ENCODE results near the gene WDR81.

GRCh38 chr17:1731194-1731506 lies 6.6 kb downstream of the WDR81 start:
- TF ChIP-seq POLR2A (IDR thresholded peaks at IDR 0.05) (no peak), CTCF (IDR thresholded peaks at IDR 0.05) (no peak)

All from adrenal gland (tissue), 5 donors.